Esophagus squamous epithelium (tissue), 4 donors: ENCODE data around the gene MACIR.

Source experiments
- CTCF ChIP-seq, 6 experiments: fragments of 450-650 bp in 4 of 6; fragments of 200-600 bp in 2 of 6; sonication (generic) in 2 of 6; IDR thresholded peaks; one replicate each; pipeline ENCODE4 v1.5.1; 2016 to 2019; ENCODE audit warnings: antibody characterized with exemption in 6 of 6, mild to moderate bottlenecking in 4 of 6, moderate library complexity in 4 of 6
- POLR2A ChIP-seq, 4 donors: fragments of 450-650 bp; IDR thresholded peaks; one replicate each; pipeline ENCODE4 v1.6.1; 2017; ENCODE audit warnings: antibody characterized with exemption in 4 of 4, mild to moderate bottlenecking in 4 of 4, moderate library complexity in 3 of 4

GRCh38 chr5:103270581-103270980, 12.0 kb downstream of the MACIR start:
- TF ChIP-seq CTCF (IDR thresholded peaks at IDR 0.05) (no peak), POLR2A (IDR thresholded peaks at IDR 0.05) (no peak)
